SK-N-SH (cell line): Measurements from ENCODE around the gene SLC5A12.

ENCODE experiments used
- CHD2 ChIP-seq: fragments of 150-350 bp; IDR thresholded peaks from 2 replicates; pipeline ENCODE4 v1.6.1; 2018; ENCODE audit warnings: low read length; ENCODE audit not compliant: partially characterized antibody
- CTCF ChIP-seq: fragments of 200-600 bp; sonication (generic); IDR thresholded peaks from 2 replicates; pipeline ENCODE4 v1.6.1; 2017; ENCODE audit warnings: antibody characterized with exemption, mild to moderate bottlenecking, moderate library complexity
- TAF1 ChIP-seq: IDR thresholded peaks from 2 replicates; pipeline ENCODE4 v1.6.1; 2012; ENCODE audit warnings: low read depth, mild to moderate bottlenecking, low read length, moderate library complexity, borderline replicate concordance
- USF2 ChIP-seq: fragments of 150-350 bp; IDR thresholded peaks from 2 replicates; pipeline ENCODE4 v1.6.1; 2017; ENCODE audit warnings: antibody characterized with exemption, low read length, low read depth, borderline replicate concordance

DNA sequence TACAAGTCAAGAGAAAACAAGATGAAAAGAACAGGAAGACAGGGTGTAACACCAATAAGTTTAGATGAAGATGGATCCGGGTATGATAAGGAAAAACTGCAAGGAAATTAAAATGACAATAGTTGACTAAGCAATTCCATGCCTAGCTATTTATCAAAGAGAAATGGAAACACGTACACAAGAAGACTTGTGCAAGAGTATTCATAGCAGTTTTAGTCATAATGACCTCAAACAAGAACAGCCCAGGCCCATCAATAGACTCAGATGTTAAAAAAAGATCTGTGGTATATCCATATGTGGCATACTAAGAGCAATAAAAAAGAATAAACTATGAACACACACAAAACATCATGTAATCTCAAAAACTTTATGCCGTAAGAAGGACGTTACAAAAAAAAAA lies 33.2 kb downstream of the SLC5A12 start:
- no peak for TF ChIP-seq CTCF
- TF ChIP-seq CHD2: no peak
- no peak for TF ChIP-seq TAF1
- TF ChIP-seq USF2: no peak
